HCT116 (cell line): Measurements from ENCODE around the gene DDX39B. TPM values are rescaled to one million over a fixed set of nuclear protein-coding genes. Genes with fewer than 3 reads are reported as not detected.

Experiments used
- ATAC-seq: fragments of 200-7000 bp; cut with Tn5 transposase; 2 replicates; pipeline ENCODE4 v1.9.1; 2020; ENCODE audit warnings: mild to moderate bottlenecking, moderate library complexity
- BruUV-seq: library from RNA; stranded (reverse); fragments of 400-500 nt; replicated peaks from 2 replicates; lab custom pipeline; 2021; lab: Mats Ljungman, UMichigan
- CTCF ChIA-PET: fragments of 300-600 bp; sonication (Branson Sonifier 250); formaldehyde crosslinking; loops from one replicate; lab custom pipeline; 2021; ENCODE audit warnings: antibody characterized with exemption; lab: Charles Lee
- POLR2A ChIA-PET: fragments of 300-600, 350-600 bp; sonication (Branson Sonifier 250); formaldehyde crosslinking; loops from one replicate; lab custom pipeline; 2021; ENCODE audit warnings: antibody characterized with exemption; lab: Charles Lee
- RAD21 ChIA-PET, 2 experiments: fragments of 300-600 bp; sonication (Branson Sonifier 250); formaldehyde crosslinking; loops; one replicate each; lab custom pipeline; 2023; ENCODE audit warnings: low total read pairs in 2 of 2; ENCODE audit not compliant: uncharacterized antibody in 2 of 2, unreplicated experiment in 2 of 2, low non-redundant PET in 1 of 2; lab: Charles Lee
- DNase-seq: peaks from one replicate; pipeline ENCODE4 v3.0.0-alpha.2; 2010; ENCODE audit warnings: low read depth, low spot score
- H2AFZ ChIP-seq: fragments of 200-600 bp; shearing (Covaris generic), sonication (generic); 2 replicates; pipeline ENCODE4 v1.6.1; 2017; ENCODE audit warnings: low read depth, mixed run types, mixed read lengths, antibody characterized with exemption, low read length; ENCODE audit not compliant: poor library complexity, severe bottlenecking
- H3K27ac ChIP-seq: 2 replicates; pipeline ENCODE4 v1.5.1; 2012; ENCODE audit warnings: low read depth, low read length
- H3K27me3 ChIP-seq: fragments of 200-600 bp; sonication (generic); 2 replicates; pipeline ENCODE4 v1.6.1; 2016; ENCODE audit warnings: mixed run types, low read length, mixed read lengths; ENCODE audit not compliant: insufficient read depth
- H3K36me3 ChIP-seq, 2 experiments: fragments of 200-500 bp in 1 of 2; fragments of 200-600 bp in 1 of 2; sonication (Bioruptor generic) in 1 of 2; sonication (generic) in 1 of 2; 2 replicates each; pipeline versions ENCODE4 v1.5.1 to v1.6.1; 2014 to 2016; ENCODE audit warnings: low read length in 2 of 2, inconsistent platforms in 1 of 2, mixed read lengths in 1 of 2, mixed run types in 1 of 2; ENCODE audit not compliant: insufficient read depth in 2 of 2, control insufficient read depth in 1 of 2
- H3K4me1 ChIP-seq, 2 experiments: fragments of 200-600 bp in 1 of 2; sonication (generic) in 1 of 2; 2 replicates each; pipeline versions ENCODE4 v1.5.1 to v1.6.1; 2012 to 2017; ENCODE audit warnings: low read length in 2 of 2, inconsistent platforms in 1 of 2, mild to moderate bottlenecking in 1 of 2, mixed read lengths in 1 of 2, mixed run types in 1 of 2, moderate library complexity in 1 of 2; ENCODE audit not compliant: insufficient read depth in 2 of 2, control insufficient read depth in 1 of 2
- H3K4me2 ChIP-seq: fragments of 200-600 bp; sonication (generic); 2 replicates; pipeline ENCODE4 v1.6.1; 2017; ENCODE audit warnings: mixed run types, low read length, mixed read lengths
- H3K4me3 ChIP-seq, 2 experiments: fragments of 200-600 bp in 1 of 2; sonication (generic) in 1 of 2; replicated peaks in 1 of 2; 2 replicates each; pipeline ENCODE4 v1.5.1; 2011 to 2016; ENCODE audit warnings: low read length in 2 of 2, control low read depth in 1 of 2, low read depth in 1 of 2, mild to moderate bottlenecking in 1 of 2, mixed read lengths in 1 of 2, mixed run types in 1 of 2
- H3K79me2 ChIP-seq: fragments of 200-600 bp; sonication (generic); 2 replicates; pipeline ENCODE4 v1.6.1; 2017; ENCODE audit warnings: mild to moderate bottlenecking, mixed run types, low read length, moderate library complexity, mixed read lengths; ENCODE audit not compliant: insufficient read depth
- H3K9ac ChIP-seq: fragments of 200-600 bp; sonication (generic); 2 replicates; pipeline ENCODE4 v1.6.1; 2016; ENCODE audit warnings: low read length, mixed read lengths
- H3K9me2 ChIP-seq: fragments of 200-600 bp; sonication (generic), shearing (Covaris generic); 2 replicates; pipeline ENCODE4 v1.6.1; 2017; ENCODE audit warnings: mixed run types, mild to moderate bottlenecking, moderate library complexity; ENCODE audit not compliant: insufficient read depth
- H3K9me3 ChIP-seq, 2 experiments: fragments of 200-500 bp in 1 of 2; fragments of 200-600 bp in 1 of 2; sonication (Bioruptor generic) in 1 of 2; sonication (generic) in 1 of 2; 2 replicates each; pipeline ENCODE4 v1.6.1; 2014 to 2017; ENCODE audit warnings: low read length in 2 of 2, mixed read lengths in 2 of 2, inconsistent platforms in 1 of 2, low read depth in 1 of 2, mild to moderate bottlenecking in 1 of 2, mixed run types in 1 of 2, moderate library complexity in 1 of 2; ENCODE audit not compliant: control insufficient read depth in 1 of 2, insufficient read depth in 1 of 2
- H4K20me1 ChIP-seq: fragments of 200-600 bp; sonication (generic), shearing (Covaris generic); 2 replicates; pipeline ENCODE4 v1.6.1; 2017; ENCODE audit warnings: mixed run types, mild to moderate bottlenecking, moderate library complexity; ENCODE audit not compliant: insufficient read depth
- CEBPB ChIP-seq: IDR thresholded peaks from 2 replicates; pipeline ENCODE4 v1.6.1; 2012; ENCODE audit warnings: low read depth
- CTCF ChIP-seq, 3 experiments: fragments of 200-600 bp in 1 of 3; sonication (generic) in 1 of 3; IDR thresholded peaks in 2 of 3; conservative IDR thresholded peaks in 1 of 3; 2 replicates each; pipeline ENCODE4 v1.5.1; 2012 to 2017; ENCODE audit warnings: low read depth in 2 of 3, low read length in 2 of 3, antibody characterized with exemption in 1 of 3, borderline replicate concordance in 1 of 3, control low read depth in 1 of 3, mild to moderate bottlenecking in 1 of 3, mixed read lengths in 1 of 3, mixed run types in 1 of 3, moderate library complexity in 1 of 3; ENCODE audit not compliant: insufficient read depth in 1 of 3
- EGR1 ChIP-seq: IDR thresholded peaks from 2 replicates; pipeline ENCODE4 v1.6.1; 2012; ENCODE audit warnings: low read depth
- ELF1 ChIP-seq: IDR thresholded peaks from 2 replicates; pipeline ENCODE4 v1.6.1; 2012; ENCODE audit warnings: low read depth, borderline replicate concordance
- EZH2 ChIP-seq: fragments of 200-600 bp; sonication (generic); IDR thresholded peaks from 2 replicates; pipeline ENCODE4 v1.6.1; 2017; ENCODE audit warnings: antibody characterized with exemption, mixed run types
- EZH2phosphoT487 ChIP-seq: fragments of 200-600 bp; IDR thresholded peaks from 2 replicates; pipeline ENCODE4 v1.6.1; 2018; ENCODE audit warnings: antibody characterized with exemption, borderline replicate concordance
- FOSL1 ChIP-seq: IDR thresholded peaks from 2 replicates; pipeline ENCODE4 v1.6.1; 2012; ENCODE audit warnings: low read depth
- MAX ChIP-seq: IDR thresholded peaks from 2 replicates; pipeline ENCODE4 v1.6.1; 2012
- POLR2A ChIP-seq: IDR thresholded peaks from 2 replicates; pipeline ENCODE4 v1.7.0; 2011; ENCODE audit warnings: borderline replicate concordance; ENCODE audit not compliant: insufficient read depth, insufficient read length; ENCODE audit errors: extremely low read depth
- SIN3A ChIP-seq: IDR thresholded peaks from 2 replicates; pipeline ENCODE4 v1.6.1; 2012; ENCODE audit warnings: low read depth
- SP1 ChIP-seq: IDR thresholded peaks from 2 replicates; pipeline ENCODE4 v1.6.1; 2012; ENCODE audit warnings: low read depth
- TCF7L2 ChIP-seq: IDR thresholded peaks from 2 replicates; pipeline ENCODE4 v1.7.0; 2011; ENCODE audit warnings: borderline replicate concordance, inconsistent platforms; ENCODE audit not compliant: insufficient read depth, insufficient read length; ENCODE audit errors: extremely low read depth
- YY1 ChIP-seq: IDR thresholded peaks from 2 replicates; pipeline ENCODE4 v1.6.1; 2011; ENCODE audit warnings: low read length, low read depth, moderate library complexity, mild to moderate bottlenecking; ENCODE audit not compliant: insufficient replicate concordance; ENCODE audit errors: extremely low read depth
- ZFX ChIP-seq: fragments of 450-650 bp; IDR thresholded peaks from 2 replicates; pipeline ENCODE4 v1.6.1; 2017
- ZNF274 ChIP-seq: fragments of 200-500 bp; sonication (Bioruptor generic); IDR thresholded peaks from 2 replicates; pipeline ENCODE4 v1.6.1; 2014; ENCODE audit warnings: mild to moderate bottlenecking, low read depth, low read length, inconsistent platforms
- intact Hi-C: fragments of 100-400 bp; cut with micrococcal nuclease; formaldehyde crosslinking; loops from 2 replicates; pipeline ENCODE4 v1.10.0; 2022
- total RNA-seq: library from RNA; stranded (reverse); gene quantifications from one replicate; pipeline ENCODE4 v1.2.1, GENCODE V29; 2021; ENCODE audit not compliant: unreplicated experiment
- TF ChIP-seq, protein P1 (sequence below): IDR thresholded peaks from 2 replicates; pipeline ENCODE4 v1.6.1; 2011; ENCODE audit warnings: mild to moderate bottlenecking, low read length, moderate library complexity; ENCODE audit not compliant: insufficient replicate concordance; ENCODE audit errors: extremely low read depth

Gene DDX39B
- total RNA-seq, 1 experiment from 2014 or later, result 545 TPM

- TF ChIP-seq CTCF (IDR thresholded peaks at IDR 0.05 in 2 of 3, conservative IDR thresholded peaks at IDR 0.05 in 1 of 3; ENCODE audit: borderline replicate concordance in 1 of 3, insufficient read depth in 1 of 3, low read depth in 2 of 3, low read length in 2 of 3) (no peak), POLR2A (no peak), TCF7L2 (no peak), YY1 (no peak), ELF1 (no peak), MAX (no peak), FOSL1 (no peak), ZNF274 (no peak), ZFX (no peak), EZH2 (no peak), SP1 (no peak)
Observed at GRCh38 chr6:31538805-31539400, 2.9 kb downstream of the DDX39B start (continued).

DNA sequence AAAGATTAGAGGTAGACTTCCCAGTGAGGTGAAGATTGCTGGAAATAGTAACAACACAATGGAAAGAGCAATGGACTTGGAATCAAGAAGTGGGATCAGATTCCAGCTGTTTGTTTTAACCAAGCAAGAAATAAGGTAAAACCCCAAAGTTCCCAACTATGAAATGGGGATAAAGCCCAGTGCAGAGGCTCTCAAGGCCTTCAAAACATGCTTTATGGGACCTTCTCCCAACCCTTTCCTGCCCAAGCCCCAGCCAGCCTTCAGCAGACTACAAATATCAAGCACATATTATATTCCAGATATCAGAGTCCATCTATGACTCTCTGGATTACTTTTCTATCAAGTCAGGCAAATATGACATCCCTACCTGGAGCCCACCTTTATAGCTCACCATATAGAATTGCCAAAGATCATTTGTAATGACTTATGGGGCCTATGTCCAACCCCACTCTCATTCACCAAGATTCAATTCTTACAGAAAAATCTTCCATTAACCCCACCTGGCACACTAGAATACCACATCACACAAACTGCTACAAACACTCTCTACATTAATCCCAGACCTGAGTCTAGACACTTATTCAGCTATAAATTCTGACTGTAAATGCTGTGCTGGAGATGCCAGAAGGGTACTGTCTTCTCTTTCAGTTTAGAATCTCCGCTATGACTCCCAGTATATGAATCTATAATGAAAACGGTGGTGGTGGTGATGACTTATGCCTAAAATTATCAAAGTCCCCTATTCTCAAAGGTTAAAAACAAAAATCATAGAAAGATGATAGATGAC lies 6.1 kb downstream of the DDX39B start:
- ChIA-PET CTCF (no interaction called here), RAD21 (no interaction called here), POLR2A (interaction anchor here (0.6 kb wide), 1 partner anchor 487 kb away, joined by 3 read pairs; no protein-coding TSS in a partner anchor)
- DNase-seq (no peak), ATAC-seq (no peak)
- Histone ChIP-seq H3K4me2 (no peak overlapping the region), H3K4me1 (peaks cover 6 to 17% of the 10 kb centered on the region in 2 experiments), H3K9me3 (no peaks in the 10 kb centered on the region), H3K4me3 (no peak overlapping the region), H2AFZ (no peak overlapping the region), H3K27me3 (no peaks in the 10 kb centered on the region), H3K79me2 (peaks cover 83% of the 10 kb centered on the region), H3K36me3 (peaks cover 82 to 92% of the 10 kb centered on the region in 2 experiments), H4K20me1 (peaks cover 42% of the 10 kb centered on the region; the same call in 1 of the 2 replicates), H3K9ac (no peak overlapping the region), H3K27ac (no peak overlapping the region), H3K9me2 (no peaks in the 10 kb centered on the region)
- no TSS peak for BruUV-seq
- no peak for TF ChIP-seq POLR2A
- TF ChIP-seq CEBPB, result no peak
- no peak for TF ChIP-seq SIN3A
- TF ChIP-seq, protein P1, sequence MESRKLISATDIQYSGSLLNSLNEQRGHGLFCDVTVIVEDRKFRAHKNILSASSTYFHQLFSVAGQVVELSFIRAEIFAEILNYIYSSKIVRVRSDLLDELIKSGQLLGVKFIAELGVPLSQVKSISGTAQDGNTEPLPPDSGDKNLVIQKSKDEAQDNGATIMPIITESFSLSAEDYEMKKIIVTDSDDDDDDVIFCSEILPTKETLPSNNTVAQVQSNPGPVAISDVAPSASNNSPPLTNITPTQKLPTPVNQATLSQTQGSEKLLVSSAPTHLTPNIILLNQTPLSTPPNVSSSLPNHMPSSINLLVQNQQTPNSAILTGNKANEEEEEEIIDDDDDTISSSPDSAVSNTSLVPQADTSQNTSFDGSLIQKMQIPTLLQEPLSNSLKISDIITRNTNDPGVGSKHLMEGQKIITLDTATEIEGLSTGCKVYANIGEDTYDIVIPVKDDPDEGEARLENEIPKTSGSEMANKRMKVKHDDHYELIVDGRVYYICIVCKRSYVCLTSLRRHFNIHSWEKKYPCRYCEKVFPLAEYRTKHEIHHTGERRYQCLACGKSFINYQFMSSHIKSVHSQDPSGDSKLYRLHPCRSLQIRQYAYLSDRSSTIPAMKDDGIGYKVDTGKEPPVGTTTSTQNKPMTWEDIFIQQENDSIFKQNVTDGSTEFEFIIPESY, result no peak
- no peak for TF ChIP-seq TCF7L2
- no peak for TF ChIP-seq EZH2phosphoT487
- TF ChIP-seq EGR1, result no peak
- TF ChIP-seq SP1, result no peak
- intact Hi-C loops, result no loop called here
